Stimulated activated CD4-positive, alpha-beta T cell treated with anti-CD3 and anti-CD28 coated beads, Interleukin-2, amount 100 ng/mL, for 24 hours (primary cell): Measurements from ENCODE around the gene CTDNEP1.

Experiments
- DNase-seq, 2 donors: peaks; one replicate each; pipeline ENCODE4 v3.0.0-alpha.2; 2020

The CTDNEP1 gene

DNA sequence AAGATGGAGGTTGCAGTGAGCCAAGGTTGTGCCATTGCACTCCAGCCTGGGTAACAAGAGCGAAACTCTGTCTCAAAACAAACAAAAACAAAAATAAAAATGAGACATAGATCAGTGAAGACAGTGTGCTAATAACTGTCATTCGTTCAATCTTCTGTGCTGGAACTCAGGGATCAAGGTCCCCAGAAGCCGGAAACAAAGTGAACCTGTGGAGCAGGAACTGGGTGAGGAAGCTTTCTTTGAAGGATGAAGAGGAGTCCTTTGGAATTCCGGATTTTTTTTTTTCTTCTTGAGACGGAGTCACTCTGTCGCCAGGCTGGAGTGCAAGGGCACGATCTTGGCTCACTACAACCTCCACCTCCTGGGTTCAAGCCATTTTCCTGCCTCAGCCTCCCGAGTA, 27.9 kb upstream of the CTDNEP1 start:
- DNase-seq, result no peak

- no peak for DNase-seq
Observed at GRCh38 chr17:7266784-7267183, 15.2 kb upstream of the CTDNEP1 start.

DNA sequence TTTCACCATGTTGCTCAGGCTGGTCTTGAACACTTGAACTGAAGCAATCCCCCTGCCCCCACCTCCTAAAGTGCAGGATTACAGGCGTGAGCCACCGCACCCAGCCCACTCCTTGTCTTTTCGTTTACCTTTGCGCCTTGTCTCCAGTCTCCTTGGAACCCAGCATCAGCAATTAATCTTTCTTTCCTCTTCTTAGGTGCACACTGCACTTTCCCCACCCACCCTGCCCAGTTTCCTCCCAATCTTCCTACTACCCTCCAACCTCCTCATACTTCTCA, 12.2 kb upstream of the CTDNEP1 start:
- no peak for DNase-seq

GRCh38 chr17:7262935-7263800, 11.6 kb upstream of the CTDNEP1 start:
- peak in 1 of 2 donors; percentile 37 for DNase-seq

- no peak for DNase-seq
Observed at GRCh38 chr17:7262192-7262934, 10.8 kb upstream of the CTDNEP1 start, which contains the start of gene CLDN7. CLDN7 (minus strand) TSS chr17:7262478; CDS start chr17:7262043, 435 bp downstream.

GRCh38 chr17:7261379-7262191, 10.1 kb upstream of the CTDNEP1 start:
- peak in 1 of 2 donors; percentile 32 for DNase-seq

- peak in 1 of 2 donors; percentile 58 for DNase-seq
Observed at GRCh38 chr17:7260651-7261378, 9.3 kb upstream of the CTDNEP1 start.

DNA sequence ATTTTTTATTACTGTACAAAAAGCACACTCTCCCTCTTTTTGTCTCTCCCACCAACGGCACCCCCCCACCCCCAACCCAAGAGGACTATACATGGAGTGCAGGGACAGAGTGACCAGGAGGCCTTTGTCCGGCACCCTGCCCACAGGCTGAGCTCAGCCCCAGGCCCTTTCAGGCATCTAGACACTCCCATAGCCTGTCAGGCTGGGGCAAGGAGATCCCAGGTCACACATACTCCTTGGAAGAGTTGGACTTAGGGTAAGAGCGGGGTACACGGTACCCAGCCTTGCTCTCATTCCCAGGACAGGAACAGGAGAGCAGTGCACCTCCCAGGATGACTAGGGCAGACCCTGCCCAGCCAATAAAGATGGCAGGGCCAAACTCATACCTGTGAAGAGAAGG, 8.6 kb upstream of the CTDNEP1 start:
- DNase-seq, result no peak

GRCh38 chr17:7259555-7259889, 8.0 kb upstream of the CTDNEP1 start:
- DNase-seq, result no peak

DNA sequence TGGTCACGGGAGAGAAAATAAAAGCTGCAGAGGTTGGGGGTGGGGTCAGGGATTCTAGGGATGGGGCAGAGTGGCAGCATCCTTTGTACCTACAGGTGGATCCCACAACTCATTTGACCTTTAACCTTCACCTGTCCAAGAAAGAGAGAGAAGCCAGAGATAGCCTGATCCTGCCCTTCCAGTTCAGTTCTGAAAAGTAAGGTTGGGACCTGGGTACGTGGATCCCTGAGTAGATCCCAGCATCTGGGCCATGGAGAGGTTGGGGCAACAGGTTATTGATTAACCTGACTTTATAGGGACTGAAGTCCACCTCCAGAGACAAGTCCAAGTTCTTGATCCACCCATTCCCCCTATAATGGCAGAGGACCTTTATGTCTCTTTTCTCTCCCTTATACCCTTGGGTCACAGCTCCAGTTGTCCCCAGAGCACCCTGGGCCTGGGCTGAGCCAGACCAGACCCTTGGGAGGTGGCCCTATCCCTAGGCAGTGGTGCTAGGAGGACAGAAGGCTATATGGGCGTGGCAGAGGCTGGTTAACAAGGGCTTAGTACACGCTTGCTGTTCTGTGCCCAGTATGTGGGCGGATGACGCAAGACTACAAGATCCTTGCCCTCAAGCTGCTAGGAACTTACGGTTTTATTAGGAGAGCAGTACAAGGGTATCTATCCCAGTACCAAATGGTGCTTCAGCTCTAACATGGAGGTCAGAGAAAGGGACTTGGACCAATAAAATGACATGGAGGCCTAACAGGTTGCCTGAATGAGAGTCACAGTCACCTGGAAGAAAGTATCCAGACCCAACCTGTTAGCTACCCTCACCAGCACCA, 7.4 kb upstream of the CTDNEP1 start:
- no peak for DNase-seq

- no peak for DNase-seq
Observed at GRCh38 chr17:7256766-7257456, 5.4 kb upstream of the CTDNEP1 start.

DNA sequence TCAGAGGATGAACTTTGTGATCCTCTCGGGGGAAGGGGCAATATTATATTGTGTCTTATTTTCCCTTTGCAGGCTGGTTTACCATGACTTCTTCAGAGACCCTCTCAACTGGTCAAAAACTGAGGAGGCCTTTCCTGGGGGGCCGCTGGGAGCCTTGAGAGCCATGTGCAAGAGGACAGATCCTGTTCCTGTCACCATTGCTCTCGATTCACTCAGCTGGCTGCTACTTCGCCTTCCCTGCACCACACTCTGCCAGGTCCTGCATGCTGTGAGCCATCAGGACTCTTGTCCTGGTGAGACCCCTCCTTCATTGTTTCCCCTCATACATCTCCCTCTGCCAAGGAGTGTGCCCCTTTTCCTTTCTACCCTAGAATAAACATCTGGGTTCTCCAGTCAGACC, 3.0 kb upstream of the CTDNEP1 start:
- DNase-seq, result no peak

DNA sequence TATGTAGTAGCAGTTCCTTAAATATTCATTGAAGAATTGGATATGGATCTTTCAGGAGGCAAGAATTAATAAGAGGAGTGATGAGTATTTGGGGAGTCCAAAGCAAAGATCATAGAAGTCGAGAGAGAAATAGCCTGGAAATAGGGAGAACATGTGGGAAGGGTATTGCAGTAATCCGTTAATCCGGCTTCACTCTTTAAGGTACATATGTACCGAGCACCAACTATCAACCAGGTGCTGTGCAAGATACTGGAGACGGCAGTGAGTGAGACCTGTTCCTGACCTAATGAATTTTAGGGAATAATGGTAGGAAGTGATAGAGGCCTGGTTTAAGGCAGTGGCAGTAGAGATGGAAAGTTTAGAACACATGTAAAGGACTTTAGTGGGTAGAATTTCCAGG, 1.5 kb upstream of the CTDNEP1 start:
- no peak for DNase-seq

- peak; percentile 88 to 98 for DNase-seq
Observed at GRCh38 chr17:7252176-7253043, 876 bp upstream of the CTDNEP1 start, which contains the start of gene ELP5. ELP5 (plus strand) TSS chr17:7252215; CDS start chr17:7252551, 336 bp downstream.

GRCh38 chr17:7250695-7251627, 573 bp downstream of the CTDNEP1 start:
- no peak for DNase-seq

DNA sequence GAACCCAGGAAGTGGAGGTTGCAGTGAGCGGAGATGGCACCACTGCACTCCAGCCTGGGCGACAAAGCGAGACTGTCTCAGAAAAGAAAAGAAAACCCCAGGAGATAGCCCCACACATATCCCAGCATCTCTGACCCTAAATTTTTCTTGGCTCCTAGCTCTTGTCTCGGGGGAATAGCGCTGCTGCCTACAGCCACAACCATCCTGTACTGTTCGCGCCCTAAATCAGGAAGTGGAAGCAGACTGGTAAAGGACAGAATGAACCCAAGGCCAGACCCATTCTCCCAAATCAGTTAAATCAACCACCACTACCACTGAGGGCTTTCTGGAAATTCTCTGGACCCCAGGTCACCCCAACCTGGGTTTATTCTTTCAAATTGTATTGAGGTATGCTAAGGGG, 1.7 kb downstream of the CTDNEP1 start:
- no peak for DNase-seq

- DNase-seq, result no peak
Observed at GRCh38 chr17:7249214-7249613, 2.3 kb downstream of the CTDNEP1 start.

GRCh38 chr17:7248796-7249195, 2.7 kb downstream of the CTDNEP1 start:
- no peak for DNase-seq

DNA sequence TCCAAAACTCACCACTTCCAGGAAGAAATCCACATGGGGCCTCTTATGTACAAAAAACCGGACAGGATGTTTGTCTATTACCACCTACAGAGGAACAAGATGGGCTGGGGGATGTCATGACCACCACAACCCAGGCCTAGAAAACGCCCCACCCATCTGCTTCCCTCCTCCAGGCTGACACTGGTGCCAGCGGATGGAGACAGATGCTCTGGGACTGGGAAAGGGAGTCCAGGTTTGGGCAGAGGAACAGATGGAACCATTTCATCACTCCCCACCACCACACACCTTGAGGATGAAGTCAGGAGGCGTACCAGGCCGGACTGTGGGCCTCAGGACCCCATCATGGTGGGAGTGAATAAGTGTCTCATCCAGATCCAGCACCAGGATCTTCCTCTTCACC, 4.8 kb downstream of the CTDNEP1 start:
- DNase-seq, result no peak
